ENCODE data around the gene C2CD3. TPM values are rescaled to one million over a fixed set of nuclear protein-coding genes. Genes with fewer than 3 reads are reported as not detected.

Gene C2CD3
- total RNA-seq, 4 donors from 2014 or later = 17.5 to 34.0 (median 19.0) TPM

GRCh38 chr11:74162681-74163467 lies 7.9 kb downstream of the C2CD3 start:
- ATAC-seq (ENCODE audit: low FRiP score) (no peak), DNase-seq (ENCODE audit: low spot score) (no peak)
- no peak for TF ChIP-seq CTCF (IDR thresholded peaks at IDR 0.05)

- DNase-seq (ENCODE audit: low spot score) (no peak), ATAC-seq (ENCODE audit: low FRiP score) (no peak)
- TF ChIP-seq CTCF (IDR thresholded peaks at IDR 0.05) = no peak
Measured at GRCh38 chr11:74159642-74160041, 11.2 kb downstream of the C2CD3 start.

GRCh38 chr11:74157169-74157568 lies 13.6 kb downstream of the C2CD3 start:
- TF ChIP-seq CTCF (IDR thresholded peaks at IDR 0.05) = no peak
- no peak for DNase-seq (ENCODE audit: low spot score)
- ATAC-seq (ENCODE audit: low FRiP score) = no peak

GRCh38 chr11:74154620-74155281 lies 16.1 kb downstream of the C2CD3 start:
- no peak for TF ChIP-seq CTCF (IDR thresholded peaks at IDR 0.05)
- DNase-seq (ENCODE audit: low spot score) (no peak), ATAC-seq (ENCODE audit: low FRiP score) (no peak)

GRCh38 chr11:74153224-74153623 lies 17.6 kb downstream of the C2CD3 start:
- no peak for TF ChIP-seq CTCF (IDR thresholded peaks at IDR 0.05)
- ATAC-seq (ENCODE audit: low FRiP score) = no peak
- DNase-seq (ENCODE audit: low spot score) = no peak

GRCh38 chr11:74147199-74147929 lies 23.4 kb downstream of the C2CD3 start:
- ATAC-seq (ENCODE audit: low FRiP score) (peak; percentile 57), DNase-seq (ENCODE audit: low spot score) (no peak)
- TF ChIP-seq CTCF (IDR thresholded peaks at IDR 0.05) = no peak
